PC-9 (cell line): ENCODE data around the gene SFTA2. TPM values are rescaled to one million over a fixed set of nuclear protein-coding genes. Genes with fewer than 3 reads are reported as not detected.
"Not testable (repeated sequence)": the region's sequence is repeated elsewhere in the genome, so short reads cannot be mapped to it uniquely, and the experiment has no call there.

Experiments used
- BruUV-seq: library from RNA; stranded (reverse); fragments of 400-500 nt; replicated peaks from 2 replicates; lab custom pipeline; 2021; lab: Mats Ljungman, UMichigan
- CTCF ChIA-PET: fragments of 300-600 bp; sonication (Branson Sonifier 250); formaldehyde crosslinking; loops from one replicate; lab custom pipeline; 2022; ENCODE audit warnings: antibody characterized with exemption; lab: Charles Lee
- POLR2A ChIA-PET: fragments of 300-600 bp; sonication (Branson Sonifier 250); formaldehyde crosslinking; loops from one replicate; lab custom pipeline; 2022; ENCODE audit warnings: antibody characterized with exemption; ENCODE audit not compliant: unreplicated experiment; lab: Charles Lee
- DNase-seq, 2 experiments: peaks; one replicate each; pipeline versions ENCODE4 v3.0.0 to v3.0.0-alpha.2; 2015 to 2022; ENCODE audit warnings: mixed read lengths in 1 of 2
- H2AFZ ChIP-seq: fragments of 200-600 bp; sonication (generic); 2 replicates; pipeline ENCODE4 v1.8.1; 2017; ENCODE audit warnings: antibody characterized with exemption
- H3F3A ChIP-seq: fragments of 200-600 bp; sonication (generic); 2 replicates; pipeline ENCODE4 v1.8.1; 2017; ENCODE audit warnings: antibody characterized with exemption, mild to moderate bottlenecking, low read depth; ENCODE audit not compliant: insufficient read depth
- H3K27ac ChIP-seq: fragments of 200-600 bp; sonication (generic); 2 replicates; pipeline ENCODE4 v1.6.1; 2016; ENCODE audit warnings: mixed run types
- H3K27me3 ChIP-seq: fragments of 200-600 bp; sonication (generic); 2 replicates; pipeline ENCODE4 v1.6.1; 2016; ENCODE audit warnings: low read depth, mixed run types; ENCODE audit not compliant: insufficient read depth
- H3K36me3 ChIP-seq: fragments of 200-600 bp; sonication (generic); 2 replicates; pipeline ENCODE4 v1.6.1; 2016; ENCODE audit warnings: low read depth, mixed run types
- H3K4me1 ChIP-seq: fragments of 200-600 bp; sonication (generic); replicated peaks from 2 replicates; pipeline ENCODE4 v1.6.1; 2016; ENCODE audit warnings: mixed run types; ENCODE audit not compliant: insufficient read depth
- H3K4me2 ChIP-seq: fragments of 200-600 bp; sonication (generic); 2 replicates; pipeline ENCODE4 v1.6.1; 2017; ENCODE audit warnings: mixed run types
- H3K4me3 ChIP-seq: fragments of 200-600 bp; sonication (generic); 2 replicates; pipeline ENCODE4 v1.6.1; 2016; ENCODE audit warnings: mixed run types
- H3K79me2 ChIP-seq: fragments of 200-600 bp; sonication (generic); 2 replicates; pipeline ENCODE4 v1.6.1; 2017; ENCODE audit warnings: low read depth, mixed run types
- H3K9me2 ChIP-seq: fragments of 200-600 bp; sonication (generic); 2 replicates; pipeline ENCODE4 v1.8.1; 2017; ENCODE audit warnings: mild to moderate bottlenecking; ENCODE audit not compliant: insufficient read depth
- H3K9me3 ChIP-seq: fragments of 200-600 bp; sonication (generic); 2 replicates; pipeline ENCODE4 v1.8.1; 2016; ENCODE audit warnings: low read depth; ENCODE audit not compliant: insufficient read depth
- H4K20me1 ChIP-seq: fragments of 200-600 bp; sonication (generic); 2 replicates; pipeline ENCODE4 v1.8.1; 2017; ENCODE audit not compliant: insufficient read depth
- CTCF ChIP-seq: fragments of 200-600 bp; sonication (generic); conservative IDR thresholded peaks from 2 replicates; pipeline ENCODE4 v1.6.1; 2017; ENCODE audit warnings: mixed run types, antibody characterized with exemption, mild to moderate bottlenecking, moderate library complexity
- EZH2 ChIP-seq: fragments of 200-600 bp; sonication (generic); IDR thresholded peaks from 2 replicates; pipeline ENCODE4 v1.8.0; 2017; ENCODE audit warnings: antibody characterized with exemption, low read depth
- intact Hi-C: fragments of 100-400 bp; cut with micrococcal nuclease; formaldehyde crosslinking; loops from one replicate; pipeline ENCODE4 v1.10.0; 2022; ENCODE audit not compliant: unreplicated experiment
- total RNA-seq: library from RNA; stranded (reverse); gene quantifications from 2 replicates; pipeline ENCODE4 v1.2.3, GENCODE V29; 2021

The SFTA2 gene
- total RNA-seq, 1 experiment from 2014 or later = 0.72 TPM

GRCh38 chr6:30926644-30927043, 5.3 kb downstream of the SFTA2 start:
- H4K20me1 ChIP-seq = no peaks in the 10 kb centered on the region
- H3K9me2 ChIP-seq = no peaks in the 10 kb centered on the region
- H3K9me3 ChIP-seq = no peaks in the 10 kb centered on the region
- POLR2A ChIA-PET = no interaction called here
- no peaks in the 10 kb centered on the region for H3K27me3 ChIP-seq
- 0 out of 2 replicates have a peak, but pooled peaks cover 6% of the 10 kb centered on the region for H3K36me3 ChIP-seq
- TF ChIP-seq EZH2 (no peak), CTCF (no peak)
- no peaks in the 10 kb centered on the region for H3K79me2 ChIP-seq
- CTCF ChIA-PET = interaction anchor here (0.5 to 0.6 kb wide), 2 partner anchors 16 to 118 kb away, joined by 4 to 9 read pairs; no protein-coding TSS in a partner anchor
- no peak overlapping the region for H3K4me2 ChIP-seq
- intact Hi-C loops = no loop called here
- H3K27ac ChIP-seq = no peak overlapping the region
- peak; percentile 44 to 50 for DNase-seq
- no TSS peak for BruUV-seq
- peaks cover 30% of the 10 kb centered on the region for H3K4me1 ChIP-seq
- H2AFZ ChIP-seq = no peak overlapping the region
- peaks cover 6% of the 10 kb centered on the region; the same call in 1 of the 2 replicates for H3F3A ChIP-seq
- H3K4me3 ChIP-seq = no peak overlapping the region

- H3K4me1 ChIP-seq = peaks cover 28% of the 10 kb centered on the region
- H3F3A ChIP-seq, H3K4me3 ChIP-seq, H3K79me2 ChIP-seq, H3K27me3 ChIP-seq, H2AFZ ChIP-seq, H4K20me1 ChIP-seq, BruUV-seq, intact Hi-C loops, H3K36me3 ChIP-seq, H3K27ac ChIP-seq, DNase-seq, H3K4me2 ChIP-seq, H3K9me3 ChIP-seq, H3K9me2 ChIP-seq, CTCF ChIA-PET, POLR2A ChIA-PET: not testable (repeated sequence)
These were observed 7.8 kb downstream of the SFTA2 start for GRCh38 chr6:30924040-30924627.

GRCh38 chr6:30922447-30922852, 9.5 kb downstream of the SFTA2 start:
- no TSS peak for BruUV-seq
- no peak overlapping the region for H2AFZ ChIP-seq
- no peak overlapping the region for H3K27ac ChIP-seq
- 0 out of 2 replicates have a peak overlapping the region, but pooled peaks have one; percentile 19 for H3K4me2 ChIP-seq
- peaks cover 28% of the 10 kb centered on the region for H3K4me1 ChIP-seq
- H3K79me2 ChIP-seq = no peaks in the 10 kb centered on the region
- H3K27me3 ChIP-seq = no peaks in the 10 kb centered on the region
- no peaks in the 10 kb centered on the region for H3K9me3 ChIP-seq
- no peaks in the 10 kb centered on the region for H3K9me2 ChIP-seq
- DNase-seq = peak in 1 of 2 experiments; percentile 66
- 0 out of 2 replicates have a peak, but pooled peaks cover 6% of the 10 kb centered on the region for H3K36me3 ChIP-seq
- no peak for TF ChIP-seq EZH2
- TF ChIP-seq CTCF = no peak
- no peaks in the 10 kb centered on the region for H4K20me1 ChIP-seq
- H3K4me3 ChIP-seq = no peak overlapping the region
- POLR2A ChIA-PET = interaction anchor here (0.7 kb wide), 1 partner anchor 8 kb away, joined by 3 read pairs; the partner anchor contains the start of gene VARS2
- intact Hi-C loops = no loop called here
- CTCF ChIA-PET = interaction anchor here (1.0 to 1.2 kb wide), 2 partner anchors 20 to 148 kb away, joined by 3 to 4 read pairs; no protein-coding TSS in a partner anchor
- H3F3A ChIP-seq = peaks cover 6% of the 10 kb centered on the region; the same call in 1 of the 2 replicates
